GM18505 (cell line): ENCODE measurements around the gene TLE4.

Experiments used
- ATAC-seq: cut with Tn5 transposase; IDR thresholded peaks from one replicate; pipeline ENCODE4 v1.9.1; 2021; ENCODE audit not compliant: unreplicated experiment
- POLR2A ChIP-seq: IDR thresholded peaks from 4 replicates; pipeline ENCODE4 v1.6.1; 2011; ENCODE audit warnings: borderline replicate concordance; ENCODE audit not compliant: insufficient read depth, insufficient read length; ENCODE audit errors: extremely low read depth

The TLE4 gene

GRCh38 chr9:79577969-79578723 lies 6.4 kb downstream of the TLE4 start:
- no peak for ATAC-seq
- no peak for TF ChIP-seq POLR2A

GRCh38 chr9:79578891-79579290 lies 7.1 kb downstream of the TLE4 start:
- no peak for TF ChIP-seq POLR2A

GRCh38 chr9:79579624-79580023 lies 7.9 kb downstream of the TLE4 start:
- no peak for ATAC-seq
- TF ChIP-seq POLR2A = no peak

More at GRCh38 chr9:79578891-79579290, 7.1 kb downstream of the TLE4 start:
- ATAC-seq = no peak

DNA sequence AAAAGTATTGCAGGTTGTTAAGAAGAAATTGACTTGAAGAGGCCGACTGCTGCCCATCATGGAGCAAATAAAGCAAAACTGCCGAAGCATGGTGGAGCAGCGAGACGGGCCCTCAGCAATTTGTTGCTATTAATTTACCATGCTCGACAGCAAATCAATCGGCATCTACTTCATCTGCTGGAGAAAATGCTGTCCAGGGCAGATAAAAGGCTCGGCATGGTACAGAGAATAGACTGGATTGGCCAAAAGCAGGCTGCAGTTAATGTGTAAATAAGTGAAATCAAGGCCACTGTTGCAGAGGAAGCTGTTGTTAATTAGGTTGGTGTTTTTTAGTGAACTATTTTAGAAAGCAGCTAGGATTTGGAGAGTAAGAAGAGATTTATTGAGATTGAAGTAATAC lies 8.3 kb downstream of the TLE4 start:
- no peak for ATAC-seq
- TF ChIP-seq POLR2A = no peak

GRCh38 chr9:79581388-79581787 lies 9.6 kb downstream of the TLE4 start:
- ATAC-seq = no peak
- no peak for TF ChIP-seq POLR2A

- ATAC-seq = no peak
- TF ChIP-seq POLR2A = no peak
These were observed 10.0 kb downstream of the TLE4 start for GRCh38 chr9:79581794-79582193.

DNA sequence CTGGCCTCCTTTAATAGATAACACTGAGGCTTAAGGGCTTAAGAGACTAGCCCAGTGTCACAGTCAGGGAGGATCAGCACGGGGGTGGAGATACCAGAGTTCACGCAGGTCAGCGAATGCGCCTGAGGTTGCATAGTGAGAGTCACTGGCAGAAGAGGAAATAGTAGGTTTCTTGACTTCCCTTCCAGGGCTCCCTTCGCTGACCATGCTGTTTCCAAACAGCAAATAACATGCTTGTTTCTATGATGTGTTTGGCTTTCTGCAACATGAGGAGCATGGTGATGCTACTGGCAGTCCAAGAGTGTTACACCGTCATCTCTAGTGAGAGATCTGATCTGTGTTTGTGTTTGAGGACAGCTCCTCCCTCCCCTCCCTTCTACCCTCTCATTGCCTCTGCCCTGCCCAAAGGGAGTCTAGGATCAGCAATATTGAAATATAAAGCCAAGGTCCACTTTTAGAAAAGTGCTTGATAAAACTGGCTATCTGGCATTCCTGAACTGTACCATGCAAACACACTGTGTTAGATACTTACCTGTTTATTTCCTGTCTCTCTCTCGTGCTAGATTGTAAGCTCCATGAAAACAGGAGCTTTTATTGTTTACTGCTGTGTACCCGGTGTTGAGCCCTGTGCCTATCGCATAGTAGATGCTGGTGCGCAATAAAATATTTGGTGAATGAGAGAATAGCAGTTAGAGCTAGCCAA lies 12.3 kb downstream of the TLE4 start:
- peak; percentile 75 for ATAC-seq
- TF ChIP-seq POLR2A = no peak

GRCh38 chr9:79584655-79584982 lies 12.9 kb downstream of the TLE4 start:
- ATAC-seq = no peak
- TF ChIP-seq POLR2A = no peak

GRCh38 chr9:79588488-79589223 lies 16.9 kb downstream of the TLE4 start:
- no peak for ATAC-seq
- TF ChIP-seq POLR2A = no peak

- no peak for ATAC-seq
- TF ChIP-seq POLR2A = no peak
These were observed 19.7 kb downstream of the TLE4 start for GRCh38 chr9:79591458-79591857.

DNA sequence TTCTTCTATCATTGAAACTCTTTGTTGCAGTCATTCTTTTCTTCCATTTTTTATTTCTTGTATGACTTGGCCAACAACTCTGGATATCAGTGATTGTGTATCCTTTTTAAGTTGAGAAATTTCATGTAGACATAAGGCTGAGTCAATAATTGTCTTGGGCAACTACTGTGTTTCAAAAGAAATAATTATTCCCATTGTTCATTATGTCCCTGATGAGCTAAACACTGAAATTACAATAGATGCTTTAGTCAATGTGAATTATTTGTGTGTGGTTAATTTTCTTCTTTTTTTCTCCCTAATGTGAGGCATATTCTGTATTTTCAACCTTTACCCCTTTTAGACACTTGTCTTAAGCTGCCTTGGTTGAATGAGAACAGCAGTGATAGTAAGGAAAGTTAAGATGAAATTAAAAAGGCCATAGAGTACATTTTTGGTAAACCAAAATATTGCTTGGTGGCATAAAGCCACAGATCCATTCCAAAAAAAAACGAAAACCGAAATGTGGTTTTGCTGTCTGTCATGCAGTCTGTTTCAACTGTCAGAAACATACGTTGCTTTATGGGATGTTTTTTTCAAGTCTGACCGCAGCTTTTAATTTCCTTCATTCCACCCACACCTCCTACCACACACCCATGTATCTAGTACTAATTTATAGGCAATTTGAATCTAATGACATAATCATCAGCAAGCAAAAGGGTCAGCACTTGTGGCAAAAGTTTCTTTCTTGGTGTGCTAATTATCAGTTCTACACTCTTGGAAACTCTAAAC lies 21.1 kb downstream of the TLE4 start:
- no peak for TF ChIP-seq POLR2A

GRCh38 chr9:79598562-79599345 lies 27.0 kb downstream of the TLE4 start:
- no peak for ATAC-seq
- TF ChIP-seq POLR2A = no peak

More for the DNA sequence above, 21.1 kb downstream of the TLE4 start:
- no peak for ATAC-seq
